ENCODE data around the gene APOBEC3A. TPM values are rescaled to one million over a fixed set of nuclear protein-coding genes. Genes with fewer than 3 reads are reported as not detected.
"Not testable (repeated sequence)": the region's sequence is repeated elsewhere in the genome, so short reads cannot be mapped to it uniquely, and the experiment has no call there.

The APOBEC3A gene
- total RNA-seq, 1 donor from 2014 or later: 1.0 TPM

- no peak for TF ChIP-seq CTCF (IDR thresholded peaks at IDR 0.05; ENCODE audit: insufficient read depth, low read length, poor library complexity, severe bottlenecking)
- H3K4me3 ChIP-seq (ENCODE audit: low read depth, low read length): no peak overlapping the region
- peaks cover 5% of the 10 kb centered on the region for H3K27me3 ChIP-seq (ENCODE audit: control insufficient read depth, insufficient read depth, low read length)
- no peaks in the 10 kb centered on the region for H3K36me3 ChIP-seq (ENCODE audit: control insufficient read depth, insufficient read depth, low read length)
- DNase-seq (ENCODE audit: low read depth): no peak
Observed at GRCh38 chr22:38957808-38958650, 620 bp downstream of the APOBEC3A start.

- H3K36me3 ChIP-seq (ENCODE audit: control insufficient read depth, insufficient read depth, low read length); H3K27me3 ChIP-seq (ENCODE audit: control insufficient read depth, insufficient read depth, low read length); DNase-seq (ENCODE audit: low read depth); H3K4me3 ChIP-seq (ENCODE audit: low read depth, low read length): not testable (repeated sequence)
Observed at GRCh38 chr22:38958651-38958943, 1.2 kb downstream of the APOBEC3A start.

- Histone ChIP-seq H3K4me3 (ENCODE audit: low read depth, low read length) (no peak overlapping the region), H3K27me3 (ENCODE audit: control insufficient read depth, insufficient read depth, low read length) (peaks cover 3% of the 10 kb centered on the region), H3K36me3 (ENCODE audit: control insufficient read depth, insufficient read depth, low read length) (no peaks in the 10 kb centered on the region)
- DNase-seq (ENCODE audit: low read depth): no peak
- TF ChIP-seq CTCF (IDR thresholded peaks at IDR 0.05; ENCODE audit: insufficient read depth, low read length, poor library complexity, severe bottlenecking): no peak
Observed at GRCh38 chr22:38959590-38959989, 2.2 kb downstream of the APOBEC3A start.

GRCh38 chr22:38960673-38961072 is 3.3 kb downstream of the APOBEC3A start:
- not testable (repeated sequence) for DNase-seq (ENCODE audit: low read depth); H3K4me3 ChIP-seq (ENCODE audit: low read depth, low read length); H3K27me3 ChIP-seq (ENCODE audit: control insufficient read depth, insufficient read depth, low read length); H3K36me3 ChIP-seq (ENCODE audit: control insufficient read depth, insufficient read depth, low read length)

GRCh38 chr22:38963291-38963738 is 5.9 kb downstream of the APOBEC3A start:
- not testable (repeated sequence) for DNase-seq (ENCODE audit: low read depth); H3K27me3 ChIP-seq (ENCODE audit: control insufficient read depth, insufficient read depth, low read length); H3K4me3 ChIP-seq (ENCODE audit: low read depth, low read length); H3K36me3 ChIP-seq (ENCODE audit: control insufficient read depth, insufficient read depth, low read length)

- no peak for TF ChIP-seq CTCF (IDR thresholded peaks at IDR 0.05; ENCODE audit: insufficient read depth, low read length, poor library complexity, severe bottlenecking)
- Histone ChIP-seq H3K27me3 (ENCODE audit: control insufficient read depth, insufficient read depth, low read length) (no peaks in the 10 kb centered on the region), H3K4me3 (ENCODE audit: low read depth, low read length) (no peak overlapping the region), H3K36me3 (ENCODE audit: control insufficient read depth, insufficient read depth, low read length) (no peaks in the 10 kb centered on the region)
- no peak for DNase-seq (ENCODE audit: low read depth)
Observed at GRCh38 chr22:38963872-38964271, 6.5 kb downstream of the APOBEC3A start.

- no peaks in the 10 kb centered on the region for H3K27me3 ChIP-seq (ENCODE audit: control insufficient read depth, insufficient read depth, low read length)
Observed at GRCh38 chr22:38964306-38964705, 6.9 kb downstream of the APOBEC3A start.

More at GRCh38 chr22:38964306-38964705, 6.9 kb downstream of the APOBEC3A start:
- no peak for TF ChIP-seq CTCF (IDR thresholded peaks at IDR 0.05; ENCODE audit: insufficient read depth, low read length, poor library complexity, severe bottlenecking)
- no peak for DNase-seq (ENCODE audit: low read depth)
- Histone ChIP-seq H3K4me3 (ENCODE audit: low read depth, low read length) (no peak overlapping the region), H3K36me3 (ENCODE audit: control insufficient read depth, insufficient read depth, low read length) (no peaks in the 10 kb centered on the region)
